Dendritic cell treated with granulocyte-macrophage colony-stimulating factor and Interleukin-4, amounts not matched to agents 40 ng/mL and 50 ng/mL, for 4 days (primary cell): ENCODE data around the gene NCOA5.
A peak's percentile ranks its signal among the peaks of the same experiment; 100 is the strongest.

ENCODE experiments used
- H3K27ac Mint-ChIP-seq: one replicate; pipeline ENCODE4 v1.8.0; 2022; ENCODE audit warnings: mild to moderate bottlenecking, mixed read lengths
- H3K27me3 Mint-ChIP-seq: one replicate; pipeline ENCODE4 v1.8.0; 2022; ENCODE audit warnings: mild to moderate bottlenecking, mixed read lengths
- H3K36me3 Mint-ChIP-seq: one replicate; pipeline ENCODE4 v1.8.0; 2022; ENCODE audit warnings: low read depth, mixed read lengths
- H3K4me1 Mint-ChIP-seq: one replicate; pipeline ENCODE4 v1.8.0; 2022; ENCODE audit warnings: low read depth, mixed read lengths
- H3K4me3 Mint-ChIP-seq: one replicate; pipeline ENCODE4 v1.8.0; 2022; ENCODE audit warnings: mild to moderate bottlenecking, moderate library complexity, mixed read lengths
- H3K9me3 Mint-ChIP-seq: one replicate; pipeline ENCODE4 v1.8.0; 2022; ENCODE audit warnings: mixed read lengths
- intact Hi-C: fragments of 100-400 bp; cut with micrococcal nuclease; formaldehyde crosslinking; loops from one replicate; pipeline ENCODE4 v1.15.0; 2022

Gene NCOA5

GRCh38 chr20:46056970-46057855 is 32.5 kb downstream of the NCOA5 start:
- Mint-ChIP-seq H3K27ac (no peak overlapping the region), H3K4me1 (peaks cover 54% of the 10 kb centered on the region), H3K4me3 (peak overlapping the region; percentile 77), H3K27me3 (peaks cover 51% of the 10 kb centered on the region), H3K9me3 (no peaks in the 10 kb centered on the region), H3K36me3 (peaks cover 14% of the 10 kb centered on the region)
- intact Hi-C loops: loop anchor here (2.0 kb wide), 1 partner anchor 32 kb away; no protein-coding TSS in a partner anchor

DNA sequence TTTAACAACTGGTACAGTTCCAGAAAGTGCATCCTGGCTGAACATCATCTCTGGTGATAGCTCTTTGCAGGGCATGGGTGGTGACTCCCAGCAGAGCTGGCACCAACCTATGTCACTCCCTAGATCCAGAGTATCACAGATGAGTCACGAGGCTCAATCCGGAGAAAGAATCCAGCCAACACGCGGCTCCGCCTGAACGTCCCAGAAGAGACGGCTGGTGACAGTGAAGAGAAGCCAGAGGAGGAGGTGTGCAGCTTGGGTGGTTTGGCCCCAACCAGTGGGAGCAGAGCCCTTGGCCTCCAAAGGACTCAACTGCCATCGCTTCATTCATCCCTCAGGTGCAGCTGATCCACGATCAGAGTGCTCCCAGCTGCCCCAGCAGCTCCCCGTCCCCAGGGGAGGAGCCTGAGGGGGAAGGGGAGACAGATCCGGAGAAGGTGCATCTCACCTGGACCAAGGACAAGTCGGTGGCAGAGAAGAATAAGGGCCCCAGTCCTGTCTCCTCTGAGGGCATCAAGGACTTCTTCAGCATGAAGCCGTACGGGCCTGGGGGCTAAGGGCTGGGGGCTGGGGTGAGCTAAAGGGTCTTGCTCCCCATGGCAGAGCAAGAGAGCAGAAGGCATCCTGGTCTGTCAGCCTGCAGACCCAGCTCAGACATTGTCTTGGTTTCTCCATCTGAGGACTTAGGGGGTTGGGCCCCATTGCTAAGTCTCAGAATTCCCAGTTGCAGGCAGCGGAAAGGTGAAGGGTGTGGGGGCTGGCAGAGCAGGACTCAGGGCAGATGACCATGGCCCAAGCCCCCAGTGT is 33.5 kb downstream of the NCOA5 start:
- peaks cover 4% of the 10 kb centered on the region for H3K36me3 Mint-ChIP-seq
- no peak overlapping the region for H3K27ac Mint-ChIP-seq
- intact Hi-C loops: loop anchor here (2.0 kb wide), 1 partner anchor 31 kb away; no protein-coding TSS in a partner anchor
- peaks cover 55% of the 10 kb centered on the region for H3K27me3 Mint-ChIP-seq
- no peak overlapping the region for H3K4me3 Mint-ChIP-seq
- no peaks in the 10 kb centered on the region for H3K9me3 Mint-ChIP-seq
- H3K4me1 Mint-ChIP-seq: peaks cover 44% of the 10 kb centered on the region

GRCh38 chr20:46055269-46055668 is 34.5 kb downstream of the NCOA5 start:
- intact Hi-C loops: no loop called here
- H3K27me3 Mint-ChIP-seq: peaks cover 61% of the 10 kb centered on the region

DNA sequence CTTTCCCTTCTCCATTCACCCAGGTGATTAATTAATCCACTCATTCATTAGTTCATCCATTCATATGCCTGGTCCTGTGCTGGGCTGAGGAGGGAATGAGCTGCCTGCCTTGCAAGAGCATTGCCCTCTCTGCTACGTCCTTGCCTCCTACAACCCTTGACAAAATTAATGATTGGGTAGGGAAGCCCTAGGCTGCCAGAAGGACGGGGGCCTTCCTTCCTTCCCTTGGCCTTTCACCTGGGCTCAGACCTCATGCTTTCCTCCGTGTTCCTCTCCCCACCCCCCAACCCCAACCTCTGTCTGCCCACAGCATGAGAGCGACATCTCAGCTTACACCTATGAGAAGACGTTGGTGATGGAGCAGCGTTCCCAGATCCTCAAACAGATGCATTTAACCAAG is 35.2 kb downstream of the NCOA5 start:
- H3K27me3 Mint-ChIP-seq: peaks cover 66% of the 10 kb centered on the region

More at GRCh38 chr20:46055269-46055668, 34.5 kb downstream of the NCOA5 start:
- Mint-ChIP-seq H3K9me3 (no peaks in the 10 kb centered on the region), H3K36me3 (no peaks in the 10 kb centered on the region), H3K27ac (no peak overlapping the region), H3K4me1 (peaks cover 35% of the 10 kb centered on the region), H3K4me3 (no peak overlapping the region)

DNA sequence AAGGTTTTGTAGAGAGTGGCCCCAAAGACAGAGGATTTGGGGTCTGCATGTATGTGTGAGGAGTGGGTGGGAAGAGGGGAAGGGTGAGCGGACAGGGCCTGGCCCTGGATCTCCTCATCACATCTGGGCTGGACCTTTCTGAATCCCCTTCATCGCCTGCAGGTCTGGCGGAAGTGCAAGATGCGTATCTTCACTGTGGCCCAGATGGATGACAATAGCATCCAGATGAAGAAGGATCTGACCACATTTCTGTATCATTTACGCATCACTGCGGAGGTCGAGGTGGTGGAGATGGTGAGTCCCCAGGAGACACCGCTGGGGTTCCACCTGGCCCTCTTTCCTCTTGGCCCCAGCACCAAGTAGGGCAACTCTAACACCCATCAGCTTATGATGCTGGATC is 36.3 kb downstream of the NCOA5 start:
- intact Hi-C loops: no loop called here
- Mint-ChIP-seq H3K27ac (no peak overlapping the region), H3K36me3 (no peaks in the 10 kb centered on the region), H3K4me3 (no peak overlapping the region), H3K27me3 (peaks cover 77% of the 10 kb centered on the region), H3K4me1 (peaks cover 16% of the 10 kb centered on the region), H3K9me3 (no peaks in the 10 kb centered on the region)

More for the DNA sequence above, 35.2 kb downstream of the NCOA5 start:
- no peak overlapping the region for H3K4me3 Mint-ChIP-seq
- H3K4me1 Mint-ChIP-seq: peaks cover 28% of the 10 kb centered on the region
- intact Hi-C loops: no loop called here
- H3K27ac Mint-ChIP-seq: no peak overlapping the region
- no peaks in the 10 kb centered on the region for H3K9me3 Mint-ChIP-seq
- H3K36me3 Mint-ChIP-seq: no peaks in the 10 kb centered on the region

GRCh38 chr20:46051556-46052308 is 38.0 kb downstream of the NCOA5 start:
- H3K27ac Mint-ChIP-seq: no peak overlapping the region
- peaks cover 74% of the 10 kb centered on the region for H3K27me3 Mint-ChIP-seq

DNA sequence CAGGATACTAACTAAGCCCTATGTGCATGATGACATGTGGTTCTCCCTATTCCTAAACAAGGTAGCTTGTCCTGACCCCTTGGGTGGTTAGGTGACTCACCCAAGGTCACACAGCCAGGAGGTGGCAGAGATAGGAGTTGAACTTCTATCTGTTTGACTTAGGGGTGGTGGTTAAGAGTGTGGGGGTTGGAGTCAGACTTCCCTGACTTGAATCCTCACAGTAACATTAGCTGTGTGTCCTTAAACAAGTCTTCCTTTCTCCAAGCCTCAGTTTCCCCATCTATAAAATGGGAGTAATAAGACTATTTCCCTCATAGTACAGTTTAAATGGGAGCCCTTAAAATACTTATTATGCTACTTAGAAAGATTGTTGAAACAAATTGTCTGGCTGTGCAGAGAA is 38.9 kb downstream of the NCOA5 start:
- Mint-ChIP-seq H3K36me3 (no peaks in the 10 kb centered on the region), H3K27me3 (peaks cover 71% of the 10 kb centered on the region), H3K9me3 (no peaks in the 10 kb centered on the region), H3K27ac (no peak overlapping the region), H3K4me1 (no peaks in the 10 kb centered on the region), H3K4me3 (no peak overlapping the region)
- intact Hi-C loops: no loop called here

More at GRCh38 chr20:46051556-46052308, 38.0 kb downstream of the NCOA5 start:
- H3K4me3 Mint-ChIP-seq: no peak overlapping the region
- no peaks in the 10 kb centered on the region for H3K36me3 Mint-ChIP-seq
- H3K4me1 Mint-ChIP-seq: no peaks in the 10 kb centered on the region
- intact Hi-C loops: no loop called here
- H3K9me3 Mint-ChIP-seq: no peaks in the 10 kb centered on the region

GRCh38 chr20:46050444-46050843 is 39.3 kb downstream of the NCOA5 start:
- Mint-ChIP-seq H3K27ac (no peak overlapping the region), H3K36me3 (no peaks in the 10 kb centered on the region), H3K4me1 (no peaks in the 10 kb centered on the region), H3K27me3 (peaks cover 71% of the 10 kb centered on the region), H3K9me3 (no peaks in the 10 kb centered on the region), H3K4me3 (no peak overlapping the region)
- intact Hi-C loops: no loop called here

GRCh38 chr20:46049815-46050214 is 39.9 kb downstream of the NCOA5 start:
- intact Hi-C loops: no loop called here
- Mint-ChIP-seq H3K4me3 (no peak overlapping the region), H3K27ac (no peak overlapping the region), H3K4me1 (no peaks in the 10 kb centered on the region), H3K9me3 (no peaks in the 10 kb centered on the region), H3K27me3 (peaks cover 68% of the 10 kb centered on the region), H3K36me3 (no peaks in the 10 kb centered on the region)

DNA sequence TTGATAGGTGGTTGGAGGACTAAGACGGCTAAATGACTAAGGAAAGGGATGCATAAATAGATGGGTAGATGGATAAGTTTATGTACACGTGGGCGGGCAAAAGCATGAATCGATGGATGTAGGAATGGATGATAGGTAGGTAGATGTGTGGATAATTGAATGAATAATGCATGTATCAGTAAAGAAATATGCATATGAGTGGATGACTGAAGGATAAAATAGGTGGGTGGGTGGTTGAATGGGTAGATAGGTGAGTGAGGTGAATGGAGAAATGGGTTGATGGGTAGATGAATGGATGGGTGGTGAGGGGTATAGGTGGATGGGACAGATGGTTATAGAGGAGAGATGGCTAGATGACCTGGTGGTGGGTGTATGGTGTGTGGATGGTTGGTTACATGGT is 40.6 kb downstream of the NCOA5 start:
- Mint-ChIP-seq H3K27ac (no peak overlapping the region), H3K4me1 (no peaks in the 10 kb centered on the region), H3K4me3 (no peak overlapping the region), H3K9me3 (no peaks in the 10 kb centered on the region), H3K27me3 (peaks cover 68% of the 10 kb centered on the region), H3K36me3 (no peaks in the 10 kb centered on the region)
- intact Hi-C loops: no loop called here

DNA sequence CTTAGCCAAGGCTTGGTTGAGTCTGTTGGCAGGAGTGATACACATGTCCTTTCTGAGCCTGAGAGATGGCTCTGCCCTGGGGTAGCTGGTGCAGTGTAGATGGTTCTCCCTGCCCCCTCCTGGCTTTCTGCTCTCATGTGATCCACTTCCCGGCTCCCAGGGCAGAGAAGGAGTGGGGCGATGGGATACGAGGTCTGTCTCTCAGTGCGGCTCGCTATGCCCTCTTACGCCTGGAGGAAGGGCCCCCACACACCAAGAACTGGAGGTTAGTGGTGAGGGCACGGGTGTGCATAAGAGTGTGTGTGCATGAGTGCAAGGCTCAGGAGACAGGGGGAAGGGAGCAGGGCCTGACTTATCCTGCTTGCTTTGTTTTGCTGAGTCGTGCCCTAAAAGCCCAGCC is 41.9 kb downstream of the NCOA5 start:
- H3K4me3 Mint-ChIP-seq: no peak overlapping the region
- peaks cover 68% of the 10 kb centered on the region for H3K27me3 Mint-ChIP-seq
- intact Hi-C loops: no loop called here
- H3K27ac Mint-ChIP-seq: no peak overlapping the region
- H3K4me1 Mint-ChIP-seq: no peaks in the 10 kb centered on the region
- H3K36me3 Mint-ChIP-seq: no peaks in the 10 kb centered on the region
- no peaks in the 10 kb centered on the region for H3K9me3 Mint-ChIP-seq

DNA sequence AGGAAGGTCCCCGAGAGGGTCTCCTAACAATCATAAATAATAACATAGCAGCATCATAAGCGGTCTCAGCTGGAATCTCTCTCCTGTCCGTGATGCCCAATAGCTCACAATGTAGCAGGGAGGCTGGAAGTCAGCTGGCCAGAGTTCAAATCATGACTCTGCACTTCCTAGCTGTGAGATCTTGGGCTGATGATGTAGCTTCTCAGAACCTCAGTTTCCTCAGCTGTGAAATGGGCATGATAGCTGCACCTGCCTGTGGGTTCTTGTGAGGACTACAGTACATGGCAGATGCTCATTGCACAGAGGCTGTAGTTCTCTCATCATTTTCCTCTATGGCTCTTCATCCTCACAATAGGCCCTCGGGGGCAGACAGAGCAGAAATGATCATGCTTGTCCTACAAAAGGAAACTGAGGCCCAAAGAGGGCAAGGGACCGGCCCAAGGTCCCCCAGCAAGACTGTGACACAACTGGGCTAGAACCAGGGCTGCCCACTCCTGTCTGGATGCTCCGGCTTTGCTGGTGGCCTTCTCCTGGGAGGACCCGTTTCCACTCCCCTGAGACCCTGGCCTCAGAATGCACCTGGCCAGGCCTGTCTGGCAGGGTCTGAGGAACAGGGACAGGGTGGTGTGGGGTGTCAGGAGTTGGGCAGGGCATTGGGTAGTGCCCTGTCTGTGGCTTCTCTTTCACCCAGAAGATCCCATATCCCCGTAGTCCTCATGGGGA is 43.0 kb downstream of the NCOA5 start:
- intact Hi-C loops: no loop called here
- Mint-ChIP-seq H3K4me3 (no peak overlapping the region), H3K36me3 (no peaks in the 10 kb centered on the region), H3K4me1 (no peaks in the 10 kb centered on the region), H3K27me3 (peaks cover 75% of the 10 kb centered on the region), H3K27ac (no peak overlapping the region), H3K9me3 (no peaks in the 10 kb centered on the region)

GRCh38 chr20:46044896-46045295 is 44.9 kb downstream of the NCOA5 start:
- intact Hi-C loops: no loop called here
- Mint-ChIP-seq H3K36me3 (no peaks in the 10 kb centered on the region), H3K4me3 (no peak overlapping the region), H3K27ac (no peak overlapping the region), H3K4me1 (no peaks in the 10 kb centered on the region), H3K27me3 (peaks cover 69% of the 10 kb centered on the region), H3K9me3 (no peaks in the 10 kb centered on the region)
